Measurements from ENCODE around the gene PDCD4.

The PDCD4 gene

DNA sequence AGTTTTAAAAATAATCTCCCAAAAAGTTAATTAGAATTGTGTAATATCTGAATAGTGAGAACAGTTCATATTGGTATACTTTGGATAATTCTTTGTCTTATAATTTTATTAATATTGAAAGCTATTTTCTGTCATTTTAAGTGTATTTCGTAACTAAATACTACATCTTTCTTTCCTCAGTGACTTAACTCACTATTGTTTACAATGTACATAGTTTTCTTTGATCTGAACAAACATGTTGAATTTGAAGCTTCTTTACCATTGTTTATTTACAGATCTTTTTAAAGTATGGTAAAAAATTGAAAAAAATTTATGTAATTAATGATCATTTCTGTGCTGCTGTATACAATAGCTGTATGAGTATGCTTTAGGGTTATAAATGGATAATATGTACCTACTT is 5.1 kb downstream of the PDCD4 start:
- H3K4me1 ChIP-seq (ENCODE audit: control insufficient read depth, insufficient read depth, low read length) = no peaks in the 10 kb centered on the region
- H3K9me3 ChIP-seq (ENCODE audit: control insufficient read depth, insufficient read depth, low read length) = no peaks in the 10 kb centered on the region
- no peaks in the 10 kb centered on the region for H3K27me3 ChIP-seq (ENCODE audit: control insufficient read depth, insufficient read depth, low read length)
- no peaks in the 10 kb centered on the region for H3K36me3 ChIP-seq (ENCODE audit: control insufficient read depth, insufficient read depth, low read length)
- H3K4me3 ChIP-seq (ENCODE audit: low read depth, low read length) = no peak overlapping the region
- no peak overlapping the region for H3K9ac ChIP-seq (ENCODE audit: low read depth, low read length)

GRCh38 chr10:110880012-110880411 is 8.3 kb downstream of the PDCD4 start:
- H3K36me3 ChIP-seq (ENCODE audit: control insufficient read depth, insufficient read depth, low read length) = no peaks in the 10 kb centered on the region
- no peaks in the 10 kb centered on the region for H3K4me1 ChIP-seq (ENCODE audit: control insufficient read depth, insufficient read depth, low read length)
- H3K9me3 ChIP-seq (ENCODE audit: control insufficient read depth, insufficient read depth, low read length) = no peaks in the 10 kb centered on the region
- H3K4me3 ChIP-seq (ENCODE audit: low read depth, low read length) = no peak overlapping the region
- H3K27me3 ChIP-seq (ENCODE audit: control insufficient read depth, insufficient read depth, low read length) = no peaks in the 10 kb centered on the region
- H3K9ac ChIP-seq (ENCODE audit: low read depth, low read length) = no peak overlapping the region

GRCh38 chr10:110881247-110881646 is 9.5 kb downstream of the PDCD4 start:
- Histone ChIP-seq H3K4me1 (ENCODE audit: control insufficient read depth, insufficient read depth, low read length) (no peaks in the 10 kb centered on the region), H3K9ac (ENCODE audit: low read depth, low read length) (no peak overlapping the region), H3K36me3 (ENCODE audit: control insufficient read depth, insufficient read depth, low read length) (no peaks in the 10 kb centered on the region), H3K4me3 (ENCODE audit: low read depth, low read length) (no peak overlapping the region), H3K9me3 (ENCODE audit: control insufficient read depth, insufficient read depth, low read length) (no peaks in the 10 kb centered on the region), H3K27me3 (ENCODE audit: control insufficient read depth, insufficient read depth, low read length) (no peaks in the 10 kb centered on the region)

- H3K4me3 ChIP-seq (ENCODE audit: low read depth, low read length) = no peak overlapping the region
Measured at GRCh38 chr10:110881905-110882304, 10.2 kb downstream of the PDCD4 start.

GRCh38 chr10:110883924-110884323 is 12.2 kb downstream of the PDCD4 start:
- Histone ChIP-seq H3K27me3 (ENCODE audit: control insufficient read depth, insufficient read depth, low read length) (no peaks in the 10 kb centered on the region), H3K4me1 (ENCODE audit: control insufficient read depth, insufficient read depth, low read length) (no peaks in the 10 kb centered on the region), H3K9ac (ENCODE audit: low read depth, low read length) (no peak overlapping the region), H3K4me3 (ENCODE audit: low read depth, low read length) (no peak overlapping the region), H3K9me3 (ENCODE audit: control insufficient read depth, insufficient read depth, low read length) (no peaks in the 10 kb centered on the region), H3K36me3 (ENCODE audit: control insufficient read depth, insufficient read depth, low read length) (no peaks in the 10 kb centered on the region)

More at GRCh38 chr10:110881905-110882304, 10.2 kb downstream of the PDCD4 start:
- Histone ChIP-seq H3K36me3 (ENCODE audit: control insufficient read depth, insufficient read depth, low read length) (no peaks in the 10 kb centered on the region), H3K27me3 (ENCODE audit: control insufficient read depth, insufficient read depth, low read length) (no peaks in the 10 kb centered on the region), H3K9me3 (ENCODE audit: control insufficient read depth, insufficient read depth, low read length) (no peaks in the 10 kb centered on the region), H3K9ac (ENCODE audit: low read depth, low read length) (no peak overlapping the region), H3K4me1 (ENCODE audit: control insufficient read depth, insufficient read depth, low read length) (no peaks in the 10 kb centered on the region)

GRCh38 chr10:110885932-110886674 is 14.4 kb downstream of the PDCD4 start:
- no peaks in the 10 kb centered on the region for H3K4me1 ChIP-seq (ENCODE audit: control insufficient read depth, insufficient read depth, low read length)
- no peaks in the 10 kb centered on the region for H3K9me3 ChIP-seq (ENCODE audit: control insufficient read depth, insufficient read depth, low read length)
- no peaks in the 10 kb centered on the region for H3K36me3 ChIP-seq (ENCODE audit: control insufficient read depth, insufficient read depth, low read length)
- no peaks in the 10 kb centered on the region for H3K27me3 ChIP-seq (ENCODE audit: control insufficient read depth, insufficient read depth, low read length)
- no peak overlapping the region for H3K9ac ChIP-seq (ENCODE audit: low read depth, low read length)
- no peak overlapping the region for H3K4me3 ChIP-seq (ENCODE audit: low read depth, low read length)

DNA sequence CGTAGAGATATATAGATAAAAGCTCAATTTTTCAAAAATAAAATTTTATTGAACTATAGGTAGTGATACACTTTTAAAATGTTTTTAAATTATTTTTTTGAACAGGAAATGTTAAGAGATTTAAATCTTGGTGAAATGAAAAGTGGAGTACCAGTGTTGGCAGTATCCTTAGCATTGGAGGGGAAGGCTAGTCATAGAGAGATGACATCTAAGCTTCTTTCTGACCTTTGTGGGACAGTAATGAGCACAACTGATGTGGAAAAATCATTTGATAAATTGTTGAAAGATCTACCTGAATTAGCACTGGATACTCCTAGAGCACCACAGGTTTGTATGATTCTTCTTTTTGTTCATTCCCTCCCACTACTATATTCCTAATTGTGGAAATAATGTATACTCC is 15.8 kb downstream of the PDCD4 start:
- Histone ChIP-seq H3K4me3 (ENCODE audit: low read depth, low read length) (no peak overlapping the region), H3K27me3 (ENCODE audit: control insufficient read depth, insufficient read depth, low read length) (no peaks in the 10 kb centered on the region), H3K4me1 (ENCODE audit: control insufficient read depth, insufficient read depth, low read length) (no peaks in the 10 kb centered on the region), H3K9me3 (ENCODE audit: control insufficient read depth, insufficient read depth, low read length) (no peaks in the 10 kb centered on the region), H3K36me3 (ENCODE audit: control insufficient read depth, insufficient read depth, low read length) (no peaks in the 10 kb centered on the region), H3K9ac (ENCODE audit: low read depth, low read length) (no peak overlapping the region)

DNA sequence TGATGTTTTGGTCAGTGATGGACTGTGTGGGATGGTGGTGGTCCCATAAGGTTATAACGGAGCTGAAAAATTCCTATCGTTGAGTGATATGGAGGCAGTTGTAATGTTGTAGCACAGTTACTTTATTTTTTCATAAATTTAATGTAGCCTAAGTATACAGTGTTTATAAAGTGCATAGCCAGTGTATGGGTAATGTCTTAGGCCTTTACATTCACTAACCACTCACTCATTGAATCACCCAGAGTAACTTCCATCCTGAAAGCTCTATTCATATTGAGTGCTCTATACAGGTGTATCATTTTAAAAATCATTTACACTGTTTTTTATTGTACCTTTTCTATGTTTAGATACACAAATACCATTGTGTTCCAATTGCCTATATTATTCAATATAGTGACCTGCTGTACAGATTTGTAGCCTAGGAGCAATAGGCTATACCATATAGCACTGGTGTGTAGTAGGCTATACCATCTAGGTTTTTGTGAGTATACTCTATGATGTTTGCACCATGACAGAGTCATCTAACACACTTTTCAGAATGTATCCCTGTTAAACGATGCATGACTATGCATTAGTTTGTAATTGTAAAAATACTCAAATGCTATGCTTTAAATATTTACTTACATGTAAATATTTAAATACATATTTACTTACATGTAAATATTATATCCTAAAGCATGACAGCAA is 21.0 kb downstream of the PDCD4 start:
- H3K27me3 ChIP-seq (ENCODE audit: control insufficient read depth, insufficient read depth, low read length) = no peaks in the 10 kb centered on the region
- no peaks in the 10 kb centered on the region for H3K36me3 ChIP-seq (ENCODE audit: control insufficient read depth, insufficient read depth, low read length)
- H3K4me3 ChIP-seq (ENCODE audit: low read depth, low read length) = no peak overlapping the region
- H3K4me1 ChIP-seq (ENCODE audit: control insufficient read depth, insufficient read depth, low read length) = no peaks in the 10 kb centered on the region
- no peaks in the 10 kb centered on the region for H3K9me3 ChIP-seq (ENCODE audit: control insufficient read depth, insufficient read depth, low read length)
- no peak overlapping the region for H3K9ac ChIP-seq (ENCODE audit: low read depth, low read length)

DNA sequence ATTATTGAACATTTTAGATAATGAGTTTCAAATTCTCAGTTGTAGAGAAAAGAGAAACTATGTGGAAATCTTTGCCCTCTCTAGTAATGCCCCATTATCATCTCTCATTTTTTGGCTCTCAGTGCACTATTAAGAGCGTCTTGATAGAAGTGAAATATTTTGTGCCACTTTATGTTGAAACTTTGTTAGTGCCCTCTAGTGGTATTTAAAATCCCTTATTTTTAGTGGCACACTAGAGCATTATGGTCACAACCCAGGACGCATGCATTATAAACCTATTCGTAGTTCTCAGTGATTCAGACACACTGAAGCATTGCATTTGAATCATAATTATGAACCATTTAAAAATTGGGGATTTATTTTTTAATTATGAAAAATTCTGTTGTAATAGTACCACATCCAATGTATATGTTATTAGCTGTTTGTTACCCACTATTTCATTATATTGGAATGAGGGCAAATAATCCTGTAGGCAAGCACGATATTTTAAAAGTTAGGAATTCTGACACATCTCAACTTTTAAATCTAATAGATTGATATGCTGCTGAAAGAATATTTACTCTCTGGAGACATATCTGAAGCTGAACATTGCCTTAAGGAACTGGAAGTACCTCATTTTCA is 21.9 kb downstream of the PDCD4 start:
- no peaks in the 10 kb centered on the region for H3K9me3 ChIP-seq (ENCODE audit: control insufficient read depth, insufficient read depth, low read length)
- no peak overlapping the region for H3K4me3 ChIP-seq (ENCODE audit: low read depth, low read length)
- H3K36me3 ChIP-seq (ENCODE audit: control insufficient read depth, insufficient read depth, low read length) = no peaks in the 10 kb centered on the region
- H3K9ac ChIP-seq (ENCODE audit: low read depth, low read length) = no peak overlapping the region
- no peaks in the 10 kb centered on the region for H3K4me1 ChIP-seq (ENCODE audit: control insufficient read depth, insufficient read depth, low read length)
- H3K27me3 ChIP-seq (ENCODE audit: control insufficient read depth, insufficient read depth, low read length) = no peaks in the 10 kb centered on the region

- H3K9me3 ChIP-seq (ENCODE audit: control insufficient read depth, insufficient read depth, low read length) = no peaks in the 10 kb centered on the region
Measured at GRCh38 chr10:110897184-110897583, 25.5 kb downstream of the PDCD4 start.

GRCh38 chr10:110898391-110898790 is 26.7 kb downstream of the PDCD4 start:
- H3K27me3 ChIP-seq (ENCODE audit: control insufficient read depth, insufficient read depth, low read length) = no peaks in the 10 kb centered on the region
- no peaks in the 10 kb centered on the region for H3K9me3 ChIP-seq (ENCODE audit: control insufficient read depth, insufficient read depth, low read length)
- no peak overlapping the region for H3K4me3 ChIP-seq (ENCODE audit: low read depth, low read length)
- H3K4me1 ChIP-seq (ENCODE audit: control insufficient read depth, insufficient read depth, low read length) = no peaks in the 10 kb centered on the region
- no peak overlapping the region for H3K9ac ChIP-seq (ENCODE audit: low read depth, low read length)
- H3K36me3 ChIP-seq (ENCODE audit: control insufficient read depth, insufficient read depth, low read length) = no peaks in the 10 kb centered on the region

More at GRCh38 chr10:110897184-110897583, 25.5 kb downstream of the PDCD4 start:
- H3K9ac ChIP-seq (ENCODE audit: low read depth, low read length) = no peak overlapping the region
- H3K4me1 ChIP-seq (ENCODE audit: control insufficient read depth, insufficient read depth, low read length) = no peaks in the 10 kb centered on the region
- H3K36me3 ChIP-seq (ENCODE audit: control insufficient read depth, insufficient read depth, low read length) = no peaks in the 10 kb centered on the region
- H3K27me3 ChIP-seq (ENCODE audit: control insufficient read depth, insufficient read depth, low read length) = no peaks in the 10 kb centered on the region
- no peak overlapping the region for H3K4me3 ChIP-seq (ENCODE audit: low read depth, low read length)

GRCh38 chr10:110900983-110901382 is 29.3 kb downstream of the PDCD4 start:
- H3K9ac ChIP-seq (ENCODE audit: low read depth, low read length) = no peak overlapping the region
- H3K36me3 ChIP-seq (ENCODE audit: control insufficient read depth, insufficient read depth, low read length) = no peaks in the 10 kb centered on the region
- H3K27me3 ChIP-seq (ENCODE audit: control insufficient read depth, insufficient read depth, low read length) = no peaks in the 10 kb centered on the region
- no peak overlapping the region for H3K4me3 ChIP-seq (ENCODE audit: low read depth, low read length)
- no peaks in the 10 kb centered on the region for H3K4me1 ChIP-seq (ENCODE audit: control insufficient read depth, insufficient read depth, low read length)
- H3K9me3 ChIP-seq (ENCODE audit: control insufficient read depth, insufficient read depth, low read length) = no peaks in the 10 kb centered on the region

Measured in iPS-15b (cell line).